Keratinocyte (primary cell): ENCODE results near the gene SMPDL3A. TPM values are rescaled to one million over a fixed set of nuclear protein-coding genes. Genes with fewer than 3 reads are reported as not detected.

ENCODE experiments used
- DNase-seq: peaks from one replicate; pipeline ENCODE4 v3.0.0-alpha.2; 2011; ENCODE audit warnings: low read depth, missing footprints, low spot score
- FAIRE-seq: peaks from 2 replicates; lab custom pipeline; 2011; peaks lifted over from hg19 to GRCh38; lab: Jason Lieb, UNC
- H2AFZ ChIP-seq: 2 replicates; pipeline ENCODE4 v1.6.0; 2012; ENCODE audit warnings: low read length, control low read depth, inconsistent platforms; ENCODE audit not compliant: control insufficient read depth
- H3K27ac ChIP-seq: 2 replicates; pipeline ENCODE4 v1.5.1; 2011; ENCODE audit warnings: low read length; ENCODE audit not compliant: control insufficient read depth, insufficient read depth
- H3K27me3 ChIP-seq: 3 replicates; pipeline ENCODE4 v1.6.0; 2011; ENCODE audit warnings: low read length; ENCODE audit not compliant: control insufficient read depth, insufficient read depth; ENCODE audit errors: extremely low read depth
- H3K36me3 ChIP-seq, 2 experiments: 2 replicates in 1 of 2; 3 replicates in 1 of 2; pipeline ENCODE4 v1.5.1; 2011; ENCODE audit warnings: low read length in 2 of 2, mild to moderate bottlenecking in 1 of 2; ENCODE audit not compliant: control insufficient read depth in 2 of 2, insufficient read depth in 2 of 2; ENCODE audit errors: extremely low read depth in 1 of 2
- H3K4me1 ChIP-seq: 3 replicates; pipeline ENCODE4 v1.5.1; 2011; ENCODE audit warnings: low read length; ENCODE audit not compliant: control insufficient read depth, insufficient read depth; ENCODE audit errors: extremely low read depth
- H3K4me2 ChIP-seq: 3 replicates; pipeline ENCODE4 v1.6.0; 2011; ENCODE audit warnings: low read depth, low read length; ENCODE audit not compliant: control insufficient read depth, insufficient read depth; ENCODE audit errors: extremely low read depth
- H3K4me3 ChIP-seq, 3 experiments: fragments of 200-600 bp in 1 of 3; sonication (generic) in 1 of 3; 2 replicates in 2 of 3; 3 replicates in 1 of 3; pipeline ENCODE4 v1.5.1; 2011 to 2016; ENCODE audit warnings: low read length in 3 of 3, mild to moderate bottlenecking in 3 of 3, control low read depth in 2 of 3, inconsistent platforms in 1 of 3, low read depth in 1 of 3, mixed read lengths in 1 of 3, mixed run types in 1 of 3, moderate library complexity in 1 of 3; ENCODE audit not compliant: control insufficient read depth in 2 of 3, insufficient read depth in 2 of 3; ENCODE audit errors: extremely low read depth in 1 of 3
- H3K79me2 ChIP-seq: 2 replicates; pipeline ENCODE4 v1.6.0; 2012; ENCODE audit warnings: low read length; ENCODE audit not compliant: control insufficient read depth, insufficient read depth
- H3K9ac ChIP-seq: 3 replicates; pipeline ENCODE4 v1.6.0; 2011; ENCODE audit warnings: low read length; ENCODE audit not compliant: control insufficient read depth, insufficient read depth; ENCODE audit errors: extremely low read depth
- H3K9me1 ChIP-seq: 3 replicates; pipeline ENCODE4 v1.6.0; 2011; ENCODE audit warnings: low read length; ENCODE audit not compliant: control insufficient read depth, insufficient read depth; ENCODE audit errors: extremely low read depth
- H3K9me3 ChIP-seq: 2 replicates; pipeline ENCODE4 v1.5.1; 2012; ENCODE audit warnings: low read depth, low read length; ENCODE audit not compliant: control insufficient read depth
- H4K20me1 ChIP-seq: 3 replicates; pipeline ENCODE4 v1.6.0; 2011; ENCODE audit warnings: low read length; ENCODE audit not compliant: control insufficient read depth, insufficient read depth; ENCODE audit errors: extremely low read depth
- CTCF ChIP-seq, 3 experiments: IDR thresholded peaks in 1 of 3; conservative IDR thresholded peaks in 1 of 3; optimal IDR thresholded peaks in 1 of 3; 2 replicates in 2 of 3; 3 replicates in 1 of 3; pipeline versions ENCODE3 to v1.5.1; 2011; ENCODE audit warnings: low read length in 3 of 3, mild to moderate bottlenecking in 3 of 3, moderate library complexity in 2 of 3, control low read depth in 1 of 3, inconsistent platforms in 1 of 3; ENCODE audit not compliant: insufficient read depth in 2 of 3; ENCODE audit errors: extremely low read depth in 1 of 3
- EZH2 ChIP-seq: IDR thresholded peaks from one replicate; pipeline ENCODE4 v1.6.1; 2012; ENCODE audit warnings: inconsistent platforms, mild to moderate bottlenecking, low read length, moderate library complexity
- dilution Hi-C: fragments of 300-500 bp; cut with MboI; formaldehyde crosslinking; loops from one replicate; pipeline ENCODE4 v1.7.0; 2020; ENCODE audit warnings: low sequenced_read_pairs; ENCODE audit not compliant: extremely low pct_ligation_motif_present
- polyA plus RNA-seq, 5 experiments: library from polyadenylated mRNA; depleted of rRNA in 3 of 5; stranded (reverse) in 3 of 5; stranded (forward) in 1 of 5; unstranded in 1 of 5; fragments of >200 nt; gene quantifications; 1 replicate in 1 of 5; 2 replicates in 3 of 5; 3 replicates in 1 of 5; pipeline versions ENCODE4 v1.2.1 to v1.2.3, GENCODE V29; 2011 to 2012; ENCODE audit warnings: missing spikeins in 2 of 5, low read depth in 1 of 5, low replicate concordance in 1 of 5

Gene SMPDL3A
- polyA plus RNA-seq, 1 donor (not counting 4 experiments of a cell fraction or from before 2014, with no cell fraction given), result 10.8 TPM

GRCh38 chr6:122818866-122819265 lies 29.8 kb downstream of the SMPDL3A start:
- FAIRE-seq, result no peak
- H3K9me3 ChIP-seq, result no peaks in the 10 kb centered on the region
- H4K20me1 ChIP-seq, result no peaks in the 10 kb centered on the region
- dilution Hi-C loops, result no loop called here
- H3K36me3 ChIP-seq, result no peaks in the 10 kb centered on the region
- no peak overlapping the region for H3K4me2 ChIP-seq
- H3K27ac ChIP-seq, result no peak overlapping the region
- DNase-seq, result no peak
- no peaks in the 10 kb centered on the region for H3K9me1 ChIP-seq
- no peaks in the 10 kb centered on the region for H3K4me1 ChIP-seq
- TF ChIP-seq CTCF (optimal IDR thresholded peaks at IDR 0.05 in 1 of 3, IDR thresholded peaks at IDR 0.05 in 1 of 3, conservative IDR thresholded peaks at IDR 0.05 in 1 of 3; ENCODE audit: extremely low read depth in 1 of 3, insufficient read depth in 2 of 3, low read length in 3 of 3), result no peak
- no peak for TF ChIP-seq EZH2
- no peaks in the 10 kb centered on the region for H3K79me2 ChIP-seq
- no peaks in the 10 kb centered on the region for H3K27me3 ChIP-seq
- no peak overlapping the region for H3K9ac ChIP-seq
- no peak overlapping the region for H2AFZ ChIP-seq
- H3K4me3 ChIP-seq, result no peak overlapping the region

GRCh38 chr6:122821095-122821494 lies 32.0 kb downstream of the SMPDL3A start:
- no peak for FAIRE-seq
- no peak overlapping the region for H2AFZ ChIP-seq

More at GRCh38 chr6:122821095-122821494, 32.0 kb downstream of the SMPDL3A start:
- Histone ChIP-seq H3K4me1 (no peaks in the 10 kb centered on the region), H4K20me1 (no peaks in the 10 kb centered on the region), H3K27me3 (no peaks in the 10 kb centered on the region), H3K36me3 (no peaks in the 10 kb centered on the region), H3K27ac (no peak overlapping the region), H3K4me2 (no peak overlapping the region), H3K4me3 (no peak overlapping the region), H3K9me1 (no peaks in the 10 kb centered on the region), H3K9me3 (no peaks in the 10 kb centered on the region), H3K9ac (no peak overlapping the region), H3K79me2 (no peaks in the 10 kb centered on the region)
- dilution Hi-C loops, result no loop called here
- TF ChIP-seq CTCF (optimal IDR thresholded peaks at IDR 0.05 in 1 of 3, IDR thresholded peaks at IDR 0.05 in 1 of 3, conservative IDR thresholded peaks at IDR 0.05 in 1 of 3; ENCODE audit: extremely low read depth in 1 of 3, insufficient read depth in 2 of 3, low read length in 3 of 3), result no peak
- TF ChIP-seq EZH2, result no peak
- DNase-seq, result no peak
